ENCODE measurements around the gene THAP8. TPM values are rescaled to one million over a fixed set of nuclear protein-coding genes. Genes with fewer than 3 reads are reported as not detected.
"Not testable (repeated sequence)": the region's sequence is repeated elsewhere in the genome, so short reads cannot be mapped to it uniquely, and the experiment has no call there.

The THAP8 gene
- total RNA-seq, 6 experiments from 2014 or later: 5.2 to 6.4 (median 5.5) TPM

GRCh38 chr19:36081894-36082293 lies 27.8 kb upstream of the THAP8 start:
- no peak for DNase-seq
- H3K4me3 Mint-ChIP-seq: no peak overlapping the region
- no peaks in the 10 kb centered on the region for H3K4me1 Mint-ChIP-seq (ENCODE audit: low read depth)
- no peaks in the 10 kb centered on the region for H3K27me3 Mint-ChIP-seq (ENCODE audit: insufficient read depth)
- TF ChIP-seq CTCF (IDR thresholded peaks at IDR 0.05): no peak
- H3K36me3 Mint-ChIP-seq (ENCODE audit: low read depth): peaks cover 51% of the 10 kb centered on the region
- no peak overlapping the region for H3K27ac Mint-ChIP-seq
- no peaks in the 10 kb centered on the region for H3K9me3 Mint-ChIP-seq

DNA sequence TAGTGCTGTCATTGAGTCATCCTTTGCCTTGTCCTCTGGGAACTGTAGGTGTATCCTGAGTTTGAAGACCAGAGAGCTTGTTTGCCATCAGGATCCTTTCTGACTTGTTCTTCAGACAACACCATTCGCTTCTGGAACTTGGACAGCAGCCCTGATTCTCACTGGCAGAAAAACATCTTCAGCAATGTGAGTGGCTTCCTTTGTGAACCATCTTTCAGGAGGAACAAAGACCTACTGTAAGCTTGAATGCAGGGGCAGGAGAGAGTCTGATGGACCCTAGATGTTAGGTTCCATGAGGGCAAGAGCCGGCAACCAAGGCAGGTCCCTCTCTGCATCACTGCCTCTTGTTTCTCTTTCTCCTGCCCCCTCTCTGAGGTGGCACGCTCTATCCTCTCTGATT lies 27.3 kb upstream of the THAP8 start:
- no peak for TF ChIP-seq CTCF (IDR thresholded peaks at IDR 0.05)
- Mint-ChIP-seq H3K27ac (no peak overlapping the region), H3K4me3 (no peak overlapping the region), H3K36me3 (ENCODE audit: low read depth) (peaks cover 51% of the 10 kb centered on the region), H3K9me3 (no peaks in the 10 kb centered on the region), H3K4me1 (ENCODE audit: low read depth) (no peaks in the 10 kb centered on the region), H3K27me3 (ENCODE audit: insufficient read depth) (no peaks in the 10 kb centered on the region)
- DNase-seq: no peak

DNA sequence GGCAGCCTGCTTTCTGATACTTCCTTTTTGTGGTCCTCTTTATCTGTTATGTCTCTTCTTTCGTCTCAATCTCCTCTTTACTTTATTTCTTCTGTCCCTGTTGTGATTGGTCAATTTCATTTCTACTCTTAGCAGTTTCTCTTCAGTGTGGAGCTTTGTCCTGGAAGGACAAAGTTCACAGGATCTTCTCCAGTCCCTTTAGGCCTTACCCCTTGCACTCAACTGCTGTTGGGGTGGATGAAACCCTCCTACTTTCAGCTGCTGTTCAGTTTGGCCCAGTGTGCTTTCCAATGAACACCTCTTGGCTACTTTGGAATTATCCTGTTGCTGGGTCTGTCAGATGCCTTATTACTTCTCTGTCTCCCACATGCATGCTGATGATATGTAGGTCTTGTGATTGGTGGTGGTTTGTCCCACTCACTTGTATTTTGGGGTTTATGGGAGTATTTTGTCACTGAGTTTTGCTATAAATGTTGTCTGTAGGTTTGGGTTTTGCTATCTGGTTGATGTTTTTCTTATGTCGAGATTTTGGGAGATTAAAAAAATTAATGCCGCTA lies 25.4 kb upstream of the THAP8 start:
- Mint-ChIP-seq H3K4me1 (ENCODE audit: low read depth) (no peaks in the 10 kb centered on the region), H3K27ac (no peak overlapping the region), H3K36me3 (ENCODE audit: low read depth) (peaks cover 49% of the 10 kb centered on the region), H3K9me3 (no peaks in the 10 kb centered on the region), H3K27me3 (ENCODE audit: insufficient read depth) (no peaks in the 10 kb centered on the region), H3K4me3 (no peak overlapping the region)
- TF ChIP-seq CTCF (IDR thresholded peaks at IDR 0.05): no peak
- no peak for DNase-seq

DNA sequence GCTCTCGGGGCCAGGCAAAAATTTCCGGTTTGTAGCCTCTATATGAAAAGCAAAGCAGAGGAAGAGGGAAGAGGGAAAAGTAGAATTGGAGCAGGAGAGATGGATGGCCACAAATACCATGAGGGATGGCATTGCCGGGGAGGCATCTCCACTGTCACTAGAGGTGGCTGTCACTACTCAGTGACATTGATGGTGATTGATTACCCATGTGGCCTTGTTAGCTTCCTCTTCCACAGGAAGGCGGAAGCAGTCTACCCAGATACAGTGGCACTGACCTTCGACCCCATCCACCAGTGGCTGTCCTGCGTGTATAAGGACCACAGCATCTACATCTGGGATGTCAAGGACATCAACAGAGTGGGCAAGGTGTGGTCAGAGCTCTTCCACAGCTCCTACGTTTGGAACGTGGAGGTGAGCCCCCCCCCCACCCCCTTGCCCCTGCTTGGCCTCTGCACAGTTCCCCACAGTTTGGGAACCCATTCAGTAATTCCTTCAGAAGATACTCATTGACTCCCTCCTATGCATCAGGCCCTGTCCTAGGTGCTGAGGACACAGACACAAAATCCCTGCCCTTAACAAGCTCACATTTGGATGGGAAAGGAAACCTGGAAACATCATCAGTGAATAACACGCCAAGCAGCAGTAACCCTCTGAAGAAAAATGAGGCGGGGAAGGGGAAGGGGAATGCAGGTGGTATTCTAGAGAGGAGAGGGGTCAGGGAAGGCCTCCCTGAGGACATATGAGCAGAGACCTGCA lies 19.2 kb upstream of the THAP8 start:
- Mint-ChIP-seq H3K4me1 (ENCODE audit: low read depth) (peaks cover 10% of the 10 kb centered on the region), H3K9me3 (no peaks in the 10 kb centered on the region), H3K27ac (no peak overlapping the region), H3K4me3 (no peak overlapping the region), H3K27me3 (ENCODE audit: insufficient read depth) (peaks cover 8% of the 10 kb centered on the region), H3K36me3 (ENCODE audit: low read depth) (peaks cover 27% of the 10 kb centered on the region)
- no peak for DNase-seq
- no peak for TF ChIP-seq CTCF (IDR thresholded peaks at IDR 0.05)

DNA sequence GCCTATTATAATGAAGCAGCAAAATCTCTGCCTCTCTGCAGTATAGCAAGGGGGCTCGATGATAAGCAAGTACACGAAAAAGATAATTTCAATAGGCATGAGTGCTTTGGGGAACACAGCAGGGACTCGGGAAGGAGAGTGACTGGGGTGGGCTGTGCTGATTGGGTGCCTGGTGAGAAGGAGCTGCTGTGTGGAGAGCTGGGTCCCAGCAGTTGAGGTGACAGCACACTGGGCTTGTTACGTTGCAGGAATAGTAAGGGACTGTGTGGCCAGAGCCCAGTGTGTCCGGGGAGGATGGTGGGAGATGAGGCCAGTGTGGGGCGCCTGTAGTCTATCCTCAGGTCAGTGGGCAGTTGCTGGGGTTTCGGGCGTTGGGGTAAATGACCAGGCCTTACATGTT lies 18.0 kb upstream of the THAP8 start:
- Mint-ChIP-seq H3K9me3 (no peaks in the 10 kb centered on the region), H3K36me3 (ENCODE audit: low read depth) (peaks cover 33% of the 10 kb centered on the region), H3K4me1 (ENCODE audit: low read depth) (peaks cover 10% of the 10 kb centered on the region), H3K27ac (no peak overlapping the region), H3K27me3 (ENCODE audit: insufficient read depth) (peaks cover 8% of the 10 kb centered on the region), H3K4me3 (no peak overlapping the region)
- DNase-seq: no peak
- TF ChIP-seq CTCF (IDR thresholded peaks at IDR 0.05): no peak

- H3K27ac Mint-ChIP-seq: not testable (repeated sequence)
These were observed 14.9 kb upstream of the THAP8 start for GRCh38 chr19:36068810-36069499.

More at GRCh38 chr19:36068810-36069499, 14.9 kb upstream of the THAP8 start:
- H3K9me3 Mint-ChIP-seq; H3K4me3 Mint-ChIP-seq; H3K27me3 Mint-ChIP-seq (ENCODE audit: insufficient read depth); DNase-seq: not testable (repeated sequence)
- peaks cover 10% of the 10 kb centered on the region for H3K4me1 Mint-ChIP-seq (ENCODE audit: low read depth)
- H3K36me3 Mint-ChIP-seq (ENCODE audit: low read depth): peaks cover 40% of the 10 kb centered on the region

Data from HFFc6 (cell line).